ENCODE results near the gene PERM1.
"Not testable (repeated sequence)": the region's sequence is repeated elsewhere in the genome, so short reads cannot be mapped to it uniquely, and the experiment has no call there.

PERM1 gene

GRCh38 chr1:1017397-1018320 is 35.8 kb upstream of the PERM1 start:
- DNase-seq (ENCODE audit: low read depth): not testable (repeated sequence)

GRCh38 chr1:1014799-1015681 is 33.1 kb upstream of the PERM1 start:
- DNase-seq (ENCODE audit: low read depth): no peak

GRCh38 chr1:1013922-1014648 is 32.2 kb upstream of the PERM1 start:
- DNase-seq (ENCODE audit: low read depth): no peak

GRCh38 chr1:1013105-1013921 is 31.4 kb upstream of the PERM1 start, which contains the start of gene ISG15:
TSS of gene ISG15 (plus strand) at chr1:1013497. CDS start at chr1:1013574, 77 bp downstream.
- peak; percentile 87 for DNase-seq (ENCODE audit: low read depth)

- not testable (repeated sequence) for DNase-seq (ENCODE audit: low read depth)
Measured at GRCh38 chr1:1012736-1013104, 30.8 kb upstream of the PERM1 start.

- no peak for DNase-seq (ENCODE audit: low read depth)
Measured at GRCh38 chr1:1011396-1011949, 29.6 kb upstream of the PERM1 start.

GRCh38 chr1:1010131-1010530 is 28.2 kb upstream of the PERM1 start:
- DNase-seq (ENCODE audit: low read depth): not testable (repeated sequence)

GRCh38 chr1:1006305-1007159 is 24.6 kb upstream of the PERM1 start:
- no peak for DNase-seq (ENCODE audit: low read depth)

GRCh38 chr1:1005774-1006304 is 23.9 kb upstream of the PERM1 start:
- DNase-seq (ENCODE audit: low read depth): no peak

GRCh38 chr1:1004780-1005697 is 23.1 kb upstream of the PERM1 start:
- no peak for DNase-seq (ENCODE audit: low read depth)

- no peak for DNase-seq (ENCODE audit: low read depth)
Measured at GRCh38 chr1:1004420-1004779, 22.5 kb upstream of the PERM1 start.

GRCh38 chr1:1003618-1004419 is 21.9 kb upstream of the PERM1 start:
- DNase-seq (ENCODE audit: low read depth): no peak

- no peak for DNase-seq (ENCODE audit: low read depth)
Measured at GRCh38 chr1:1001057-1001783, 19.3 kb upstream of the PERM1 start.

- DNase-seq (ENCODE audit: low read depth): peak; percentile 49
Measured at GRCh38 chr1:1000357-1001056, 18.6 kb upstream of the PERM1 start.

GRCh38 chr1:999725-1000356 is 17.9 kb upstream of the PERM1 start, which contains the start of gene HES4:
TSS of gene HES4 (minus strand) at chr1:1000097. CDS start at chr1:999973, 124 bp downstream.
- DNase-seq (ENCODE audit: low read depth): no peak

Data from activated T-cell treated with anti-CD3 and anti-CD28 coated beads for 1 hour (primary cell).